OCI-LY3 (cell line): Measurements from ENCODE around the gene KDM4B.

Experiments used
- CTCF ChIP-seq: fragments of 200-600, 300-600 bp; sonication (generic); IDR thresholded peaks from 2 replicates; pipeline ENCODE4 v1.5.1; 2014; ENCODE audit warnings: antibody characterized with exemption, low read length, low read depth
- EZH2phosphoT487 ChIP-seq: fragments of 200-600 bp; shearing (Covaris generic); IDR thresholded peaks from 2 replicates; pipeline ENCODE4 v1.6.1; 2018; ENCODE audit warnings: antibody characterized with exemption, mixed run types, low read depth

DNA sequence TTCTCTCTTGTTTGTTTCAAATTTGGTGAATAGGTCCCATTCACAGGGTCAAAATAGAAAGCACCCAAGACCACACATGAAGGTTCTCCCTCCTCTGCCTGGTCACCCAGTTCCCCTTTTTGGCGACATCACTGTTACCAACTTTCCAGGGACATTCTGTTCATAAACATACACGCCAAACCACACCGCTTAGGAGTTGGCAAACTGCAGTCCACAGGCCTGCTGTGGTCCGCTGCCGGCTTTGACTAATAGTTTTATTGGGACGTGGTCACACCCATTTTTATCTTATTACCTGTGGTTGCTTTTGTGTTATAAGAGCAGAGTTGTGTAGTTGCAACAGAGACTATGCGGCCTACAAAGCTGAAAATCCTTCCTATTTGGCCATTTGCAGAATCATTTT, 35.4 kb upstream of the KDM4B start:
- TF ChIP-seq CTCF (no peak), EZH2phosphoT487 (no peak)
